Measurements from ENCODE around the gene ATP6V0D1.

Gene ATP6V0D1

DNA sequence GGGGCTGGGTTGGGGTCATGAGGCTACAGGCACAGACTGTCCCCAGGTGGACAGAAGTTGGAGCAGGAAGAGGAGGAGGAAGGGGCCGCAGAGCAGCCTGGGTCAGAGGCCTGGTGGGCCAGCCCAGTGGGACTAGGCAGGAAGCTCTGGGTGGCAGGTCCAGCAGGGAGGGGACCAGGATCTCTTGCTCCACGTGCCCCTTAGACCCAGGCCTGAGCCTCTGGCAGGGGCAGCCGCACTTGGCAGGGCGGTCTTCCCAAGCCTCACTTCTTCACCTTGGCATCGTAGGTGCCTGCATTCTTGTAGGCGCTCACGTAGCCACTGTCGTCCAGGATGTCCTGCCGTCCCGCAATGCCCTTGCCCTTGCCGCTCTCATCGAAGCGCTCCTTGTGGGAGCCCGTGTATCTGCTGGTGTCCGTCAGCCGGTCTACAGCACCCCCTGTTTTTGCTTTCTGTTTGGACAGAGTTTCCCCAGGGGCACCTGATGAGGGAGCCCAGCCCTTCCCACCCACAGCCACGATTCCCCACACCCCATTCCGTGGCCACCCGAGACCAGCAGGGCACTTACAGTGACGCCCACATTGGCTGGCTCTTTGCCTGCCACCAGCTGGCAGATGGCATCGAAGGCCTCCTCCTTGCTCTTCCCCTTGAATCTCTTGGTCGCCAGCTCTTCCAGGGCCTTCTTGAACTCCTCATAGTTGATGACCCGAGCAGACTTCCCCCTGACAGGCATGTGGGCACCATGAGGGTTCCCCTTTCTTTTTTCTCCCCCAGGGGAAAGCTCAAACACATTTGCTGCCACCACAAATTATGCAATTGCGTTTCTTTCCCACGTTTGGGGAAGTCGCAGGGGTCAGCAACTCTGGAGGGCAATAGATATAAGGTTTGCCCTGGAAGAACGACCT lies 90.8 kb downstream of the ATP6V0D1 start:
- DNase-seq: no peak

DNA sequence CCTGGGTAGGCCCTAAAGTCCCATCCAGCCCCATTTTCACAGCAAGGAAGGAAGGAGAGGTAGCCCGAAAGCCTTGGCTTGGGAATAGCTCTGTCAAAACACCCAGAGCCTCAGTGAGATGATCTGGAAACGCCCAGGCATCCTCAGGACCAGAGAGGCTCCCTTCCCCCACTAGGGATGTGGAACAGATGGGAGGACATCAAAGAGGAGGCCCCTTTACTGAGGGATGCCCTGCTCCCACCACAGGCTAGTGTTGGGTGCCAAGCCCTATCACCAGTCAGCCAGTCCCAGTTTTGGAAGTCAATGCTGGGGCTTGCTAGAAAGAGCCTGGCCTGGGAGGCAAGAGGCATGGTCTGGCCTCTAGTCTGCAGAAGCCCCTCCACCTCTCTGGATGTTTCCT lies 92.4 kb downstream of the ATP6V0D1 start:
- no peak for DNase-seq

DNA sequence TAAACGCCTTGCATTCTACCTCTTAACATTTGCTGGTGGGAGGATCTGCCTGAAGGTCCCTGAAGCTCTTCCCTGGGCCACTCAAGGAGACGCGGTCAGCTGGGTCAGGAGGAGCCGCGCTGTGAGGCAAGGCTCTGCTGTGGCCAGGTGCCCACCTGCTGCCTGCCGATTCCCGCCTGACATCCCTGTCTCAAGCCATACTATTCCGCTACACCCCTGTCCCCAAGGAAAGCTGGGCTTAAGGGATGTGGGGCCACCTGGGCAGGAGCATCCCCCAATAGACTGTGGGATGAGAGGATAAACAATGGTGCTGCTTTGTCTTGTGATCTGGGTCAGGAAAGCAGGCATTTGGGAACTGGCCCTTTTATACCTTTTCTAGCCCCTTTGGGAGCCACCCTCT lies 92.8 kb downstream of the ATP6V0D1 start:
- no peak for DNase-seq

Measured in NCI-H510A (cell line).